ENCODE measurements around the gene SAPCD1. TPM values are rescaled to one million over a fixed set of nuclear protein-coding genes. Genes with fewer than 3 reads are reported as not detected.

The SAPCD1 gene
- total and polyA plus RNA-seq, 10 of the 15 experiments (the other 5 are each of a cell fraction or from before 2014, with no cell fraction given): 1.6 to 13.0 (median 5.4) TPM

DNA sequence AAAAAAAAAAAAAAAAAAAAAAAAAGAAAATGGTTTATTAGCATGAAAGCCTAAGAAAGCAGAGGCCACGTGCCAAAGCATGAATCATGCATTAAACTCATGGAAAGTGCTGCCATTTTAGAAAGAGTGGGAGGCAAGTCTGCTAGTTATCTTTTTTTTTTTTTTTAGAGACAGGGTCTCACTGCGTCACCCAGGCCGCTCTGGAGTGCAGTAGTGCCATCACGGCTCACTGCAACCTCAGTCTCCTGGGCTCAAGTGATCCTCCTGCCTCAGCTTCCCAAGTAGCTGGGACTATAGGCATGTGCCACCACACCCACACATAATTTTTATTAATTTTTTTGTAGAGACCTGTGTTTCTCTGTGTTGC lies 9.5 kb downstream of the SAPCD1 start:
- ATAC-seq (no peak), FAIRE-seq (no peak), DNase-seq (ENCODE audit: low read depth, low spot score) (no peak)
- H3K79me2 ChIP-seq (ENCODE audit: control insufficient read depth, insufficient read depth, low read length): no peaks in the 10 kb centered on the region
- H2AFZ ChIP-seq (ENCODE audit: control insufficient read depth, low read depth, low read length): no peak overlapping the region
- H3K4me3 ChIP-seq: no peak overlapping the region
- H3K9ac ChIP-seq (ENCODE audit: control insufficient read depth, insufficient read depth, low read length): no peak overlapping the region
- 70% methylated on average over 4 of the region's 4 CpGs for WGBS (ENCODE audit: insufficient coverage, insufficient replicate concordance, low lambda C conversion rate, missing lambda C conversion rate)
- CTCF ChIA-PET: interaction anchor here (0.6 to 9.2 kb wide), 11 partner anchors 18 to 220 kb away, joined by 3 to 208 read pairs (median 4); partner anchors contain the start of genes CLIC1, DDAH2, HSPA1B and LSM2
- POLR2A ChIA-PET: interaction anchor here (0.6 to 1.4 kb wide), 5 partner anchors 20 to 119 kb away, joined by 3 to 5 read pairs (median 3); partner anchors contain the start of genes CSNK2B and GPANK1
- no TSS peak for BruUV-seq (replicated peaks)
- H3K9me3 ChIP-seq (replicated peaks; ENCODE audit: control insufficient read depth, insufficient read depth, low read length): no peaks in the 10 kb centered on the region
- intact Hi-C loops (cut with micrococcal nuclease; ENCODE audit: unreplicated experiment): loop anchor here (10.0 kb wide), 1 partner anchor 53 kb away; the partner anchor contains the start of gene HSPA1B
- peaks cover 7% of the 10 kb centered on the region for H3K4me1 ChIP-seq (ENCODE audit: control insufficient read depth, insufficient read depth, low read length)
- SMC1A ChIA-PET (ENCODE audit: uncharacterized antibody, unreplicated experiment): interaction anchor here (0.9 to 4.8 kb wide), 4 partner anchors 18 to 55 kb away, joined by 3 to 41 read pairs (median 6); partner anchors contain the start of genes DDAH2, HSPA1B and LSM2
- H3K4me2 ChIP-seq (ENCODE audit: control insufficient read depth, insufficient read depth): no peak overlapping the region
- H3K27me3 ChIP-seq (replicated peaks in 1 of 2; ENCODE audit: control insufficient read depth in 2 of 2, insufficient read depth in 2 of 2, low read length in 1 of 2): no peaks in the 10 kb centered on the region
- no peak overlapping the region for H3K27ac ChIP-seq (ENCODE audit: control insufficient read depth, insufficient read depth)
- TF ChIP-seq, protein P1, sequence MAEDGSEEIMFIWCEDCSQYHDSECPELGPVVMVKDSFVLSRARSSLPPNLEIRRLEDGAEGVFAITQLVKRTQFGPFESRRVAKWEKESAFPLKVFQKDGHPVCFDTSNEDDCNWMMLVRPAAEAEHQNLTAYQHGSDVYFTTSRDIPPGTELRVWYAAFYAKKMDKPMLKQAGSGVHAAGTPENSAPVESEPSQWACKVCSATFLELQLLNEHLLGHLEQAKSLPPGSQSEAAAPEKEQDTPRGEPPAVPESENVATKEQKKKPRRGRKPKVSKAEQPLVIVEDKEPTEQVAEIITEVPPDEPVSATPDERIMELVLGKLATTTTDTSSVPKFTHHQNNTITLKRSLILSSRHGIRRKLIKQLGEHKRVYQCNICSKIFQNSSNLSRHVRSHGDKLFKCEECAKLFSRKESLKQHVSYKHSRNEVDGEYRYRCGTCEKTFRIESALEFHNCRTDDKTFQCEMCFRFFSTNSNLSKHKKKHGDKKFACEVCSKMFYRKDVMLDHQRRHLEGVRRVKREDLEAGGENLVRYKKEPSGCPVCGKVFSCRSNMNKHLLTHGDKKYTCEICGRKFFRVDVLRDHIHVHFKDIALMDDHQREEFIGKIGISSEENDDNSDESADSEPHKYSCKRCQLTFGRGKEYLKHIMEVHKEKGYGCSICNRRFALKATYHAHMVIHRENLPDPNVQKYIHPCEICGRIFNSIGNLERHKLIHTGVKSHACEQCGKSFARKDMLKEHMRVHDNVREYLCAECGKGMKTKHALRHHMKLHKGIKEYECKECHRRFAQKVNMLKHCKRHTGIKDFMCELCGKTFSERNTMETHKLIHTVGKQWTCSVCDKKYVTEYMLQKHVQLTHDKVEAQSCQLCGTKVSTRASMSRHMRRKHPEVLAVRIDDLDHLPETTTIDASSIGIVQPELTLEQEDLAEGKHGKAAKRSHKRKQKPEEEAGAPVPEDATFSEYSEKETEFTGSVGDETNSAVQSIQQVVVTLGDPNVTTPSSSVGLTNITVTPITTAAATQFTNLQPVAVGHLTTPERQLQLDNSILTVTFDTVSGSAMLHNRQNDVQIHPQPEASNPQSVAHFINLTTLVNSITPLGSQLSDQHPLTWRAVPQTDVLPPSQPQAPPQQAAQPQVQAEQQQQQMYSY (CRISPR knock-in tag; IDR thresholded peaks at IDR 0.05): no peak
- TF ChIP-seq NFYB (IDR thresholded peaks at IDR 0.05; ENCODE audit: insufficient read depth, low read depth, low read length) (no peak), LARP7 (IDR thresholded peaks at IDR 0.05) (no peak), MYC (IDR thresholded peaks at IDR 0.05; ENCODE audit: insufficient read depth, insufficient read length, insufficient replicate concordance, low read length, severe bottlenecking) (no peak), POLR2AphosphoS5 (IDR thresholded peaks at IDR 0.05; ENCODE audit: low read length) (no peak), YBX1 (IDR thresholded peaks at IDR 0.05) (no peak), MEF2A (IDR thresholded peaks at IDR 0.05; ENCODE audit: insufficient read depth, low read depth, low read length) (no peak), ZNF207 (IDR thresholded peaks at IDR 0.05; ENCODE audit: borderline replicate concordance) (no peak), NFYA (IDR thresholded peaks at IDR 0.05; ENCODE audit: borderline replicate concordance, low read depth, low read length) (no peak), CHD1 (IDR thresholded peaks at IDR 0.05; ENCODE audit: low read depth, low read length) (no peak), BMI1 (IDR thresholded peaks at IDR 0.05; ENCODE audit: borderline replicate concordance) (no peak), EZH2 (IDR thresholded peaks at IDR 0.05; ENCODE audit: borderline replicate concordance, control insufficient read depth, low read depth, low read length) (no peak), NR2F1 (conservative IDR thresholded peaks at IDR 0.05) (no peak), MYB (IDR thresholded peaks at IDR 0.05; ENCODE audit: borderline replicate concordance, low read depth, low read length) (no peak), SIN3A (IDR thresholded peaks at IDR 0.05; ENCODE audit: low read depth, low read length) (no peak), KDM1A (IDR thresholded peaks at IDR 0.05; ENCODE audit: borderline replicate concordance) (no peak), CBX5 (IDR thresholded peaks at IDR 0.05; ENCODE audit: low read depth) (no peak)
- TF ChIP-seq, protein P2, sequence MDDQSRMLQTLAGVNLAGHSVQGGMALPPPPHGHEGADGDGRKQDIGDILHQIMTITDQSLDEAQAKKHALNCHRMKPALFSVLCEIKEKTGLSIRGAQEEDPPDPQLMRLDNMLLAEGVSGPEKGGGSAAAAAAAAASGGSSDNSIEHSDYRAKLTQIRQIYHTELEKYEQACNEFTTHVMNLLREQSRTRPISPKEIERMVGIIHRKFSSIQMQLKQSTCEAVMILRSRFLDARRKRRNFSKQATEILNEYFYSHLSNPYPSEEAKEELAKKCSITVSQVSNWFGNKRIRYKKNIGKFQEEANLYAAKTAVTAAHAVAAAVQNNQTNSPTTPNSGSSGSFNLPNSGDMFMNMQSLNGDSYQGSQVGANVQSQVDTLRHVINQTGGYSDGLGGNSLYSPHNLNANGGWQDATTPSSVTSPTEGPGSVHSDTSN (IDR thresholded peaks at IDR 0.05; ENCODE audit: insufficient replicate concordance, low read depth, low read length): no peak
- H3K36me3 ChIP-seq (ENCODE audit: control insufficient read depth in 2 of 2, insufficient read depth in 2 of 2, low read length in 1 of 2): no peaks in the 10 kb centered on the region
- RAD21 ChIA-PET (ENCODE audit: unreplicated experiment): interaction anchor here (0.6 to 3.6 kb wide), 6 partner anchors 32 to 151 kb away, joined by 3 to 44 read pairs (median 6); partner anchors contain the start of genes DDAH2, HSPA1B and MSH5
- H4K20me1 ChIP-seq (ENCODE audit: control insufficient read depth, insufficient read depth): no peaks in the 10 kb centered on the region
- in situ Hi-C loops (cut with MboI): no loop called here

Data from GM12878 (cell line).